HepG2 (cell line): Measurements from ENCODE around the gene DCAF7. TPM values are rescaled to one million over a fixed set of nuclear protein-coding genes. Genes with fewer than 3 reads are reported as not detected.
A peak's percentile ranks its signal among the peaks of the same experiment; 100 is the strongest.

Experiments
- FIP1L1 ChIP-seq: fragments of 200-400 bp; formaldehyde crosslinking; IDR thresholded peaks from 2 replicates; pipeline ENCODE4 v1.6.1; 2018; ENCODE audit warnings: low read depth, mild to moderate bottlenecking, low read length, moderate library complexity, borderline replicate concordance; ENCODE audit not compliant: insufficient read depth
- HNRNPK ChIP-seq: fragments of 200-400 bp; formaldehyde crosslinking; IDR thresholded peaks from 2 replicates; pipeline ENCODE4 v1.6.1; 2018; ENCODE audit warnings: low read length, low read depth, moderate library complexity, mild to moderate bottlenecking; ENCODE audit not compliant: poor library complexity, severe bottlenecking
- HOXA7 ChIP-seq: sonication (generic); formaldehyde crosslinking; IDR thresholded peaks from 2 replicates; pipeline ENCODE4 v1.8.1; 2022; ENCODE audit warnings: mild to moderate bottlenecking, missing genetic modification reagents, moderate library complexity
- MBD4 ChIP-seq: IDR thresholded peaks from 2 replicates; pipeline ENCODE4 v1.6.1; 2012; ENCODE audit warnings: low read length, inconsistent platforms, borderline replicate concordance
- NFIB ChIP-seq: sonication (generic); formaldehyde crosslinking; IDR thresholded peaks from 2 replicates; pipeline ENCODE4 v1.9.0; 2021; ENCODE audit warnings: missing genetic modification reagents, mild to moderate bottlenecking, borderline replicate concordance
- NR1H2 ChIP-seq: sonication (generic); formaldehyde crosslinking; IDR thresholded peaks from 2 replicates; pipeline ENCODE4 v1.8.1; 2022; ENCODE audit warnings: low read depth, missing genetic modification reagents, borderline replicate concordance
- SATB2 ChIP-seq: sonication (generic); formaldehyde crosslinking; IDR thresholded peaks from 2 replicates; pipeline ENCODE4 v1.5.0; 2020; ENCODE audit warnings: missing genetic modification reagents
- SIX4 ChIP-seq: sonication (generic); formaldehyde crosslinking; IDR thresholded peaks from 2 replicates; pipeline ENCODE4 v1.4.0; 2020; ENCODE audit warnings: missing genetic modification reagents
- SMAD1 ChIP-seq: sonication (generic); formaldehyde crosslinking; IDR thresholded peaks from 2 replicates; pipeline ENCODE4 v1.4.0; 2020; ENCODE audit warnings: missing genetic modification reagents, low read depth, mild to moderate bottlenecking, borderline replicate concordance
- SUZ12 ChIP-seq: fragments of 150-350 bp; IDR thresholded peaks from 2 replicates; pipeline ENCODE4 v1.6.1; 2014; ENCODE audit warnings: low read depth, low read length
- ZBTB7A ChIP-seq: sonication (generic); formaldehyde crosslinking; IDR thresholded peaks from 2 replicates; pipeline ENCODE4 v1.8.0; 2022; ENCODE audit warnings: mild to moderate bottlenecking, missing genetic modification reagents
- ZHX2 ChIP-seq, 2 experiments: sonication (generic) in 1 of 2; formaldehyde crosslinking in 1 of 2; IDR thresholded peaks; 2 replicates each; pipeline versions ENCODE4 v1.6.1 to v1.9.0; 2014 to 2022; ENCODE audit warnings: antibody characterized with exemption in 1 of 2, borderline replicate concordance in 1 of 2, inconsistent platforms in 1 of 2, low read depth in 1 of 2, missing genetic modification reagents in 1 of 2
- ZNF350 ChIP-seq: sonication (generic); formaldehyde crosslinking; IDR thresholded peaks from 2 replicates; pipeline ENCODE4 v1.4.0; 2020; ENCODE audit warnings: mild to moderate bottlenecking, low read depth, missing genetic modification reagents, borderline replicate concordance
- ZNF674 ChIP-seq: sonication (generic); formaldehyde crosslinking; IDR thresholded peaks from 2 replicates; pipeline ENCODE4 v1.5.0; 2020; ENCODE audit warnings: low read depth, mild to moderate bottlenecking, missing genetic modification reagents
- ZNF710 ChIP-seq: sonication (generic); formaldehyde crosslinking; IDR thresholded peaks from 2 replicates; pipeline ENCODE4 v1.5.0; 2020; ENCODE audit warnings: mild to moderate bottlenecking, missing genetic modification reagents, borderline replicate concordance
- ZNF775 ChIP-seq: sonication (generic); formaldehyde crosslinking; IDR thresholded peaks from 2 replicates; pipeline ENCODE4 v1.4.0; 2020; ENCODE audit warnings: missing genetic modification reagents, mild to moderate bottlenecking, moderate library complexity, borderline replicate concordance
- ZNF776 ChIP-seq: sonication (generic); formaldehyde crosslinking; IDR thresholded peaks from 2 replicates; pipeline ENCODE4 v1.4.0; 2020; ENCODE audit warnings: mild to moderate bottlenecking, missing genetic modification reagents
- ZNF780A ChIP-seq: sonication (generic); formaldehyde crosslinking; IDR thresholded peaks from 2 replicates; pipeline ENCODE4 v1.8.0; 2022; ENCODE audit warnings: mild to moderate bottlenecking, missing genetic modification reagents, moderate library complexity
- polyA plus RNA-seq, 8 experiments: library from polyadenylated mRNA; depleted of rRNA in 3 of 8; stranded (reverse) in 7 of 8; unstranded in 1 of 8; fragments of >200 nt; fragmentation: Illumina TruSeq in 4 of 8; extraction: Trizol in 4 of 8; gene quantifications; 2 replicates each; pipeline versions ENCODE4 v1.2.1 to v1.2.3, GENCODE V29; 2011 to 2016; ENCODE audit warnings: low read depth in 4 of 8, missing spikeins in 1 of 8, mixed read lengths in 1 of 8; ENCODE audit not compliant: insufficient read depth in 1 of 8
- total RNA-seq, 5 experiments: library from RNA; depleted of rRNA; stranded (reverse); fragments of >200 nt; fragmentation: Illumina TruSeq; extraction: Trizol; gene quantifications; 2 replicates each; pipeline ENCODE4 v1.2.3, GENCODE V29; 2016; ENCODE audit warnings: low read depth in 1 of 5
- TF ChIP-seq, protein P1 (sequence below): sonication (generic); formaldehyde crosslinking; IDR thresholded peaks from 2 replicates; pipeline ENCODE4 v1.5.0; 2020; ENCODE audit warnings: mild to moderate bottlenecking, missing genetic modification reagents

The DCAF7 gene
- total and polyA plus RNA-seq, 2 of the 13 experiments (the other 11 are each of a cell fraction or from before 2014, with no cell fraction given) = 55.2 to 73.4 TPM

DNA sequence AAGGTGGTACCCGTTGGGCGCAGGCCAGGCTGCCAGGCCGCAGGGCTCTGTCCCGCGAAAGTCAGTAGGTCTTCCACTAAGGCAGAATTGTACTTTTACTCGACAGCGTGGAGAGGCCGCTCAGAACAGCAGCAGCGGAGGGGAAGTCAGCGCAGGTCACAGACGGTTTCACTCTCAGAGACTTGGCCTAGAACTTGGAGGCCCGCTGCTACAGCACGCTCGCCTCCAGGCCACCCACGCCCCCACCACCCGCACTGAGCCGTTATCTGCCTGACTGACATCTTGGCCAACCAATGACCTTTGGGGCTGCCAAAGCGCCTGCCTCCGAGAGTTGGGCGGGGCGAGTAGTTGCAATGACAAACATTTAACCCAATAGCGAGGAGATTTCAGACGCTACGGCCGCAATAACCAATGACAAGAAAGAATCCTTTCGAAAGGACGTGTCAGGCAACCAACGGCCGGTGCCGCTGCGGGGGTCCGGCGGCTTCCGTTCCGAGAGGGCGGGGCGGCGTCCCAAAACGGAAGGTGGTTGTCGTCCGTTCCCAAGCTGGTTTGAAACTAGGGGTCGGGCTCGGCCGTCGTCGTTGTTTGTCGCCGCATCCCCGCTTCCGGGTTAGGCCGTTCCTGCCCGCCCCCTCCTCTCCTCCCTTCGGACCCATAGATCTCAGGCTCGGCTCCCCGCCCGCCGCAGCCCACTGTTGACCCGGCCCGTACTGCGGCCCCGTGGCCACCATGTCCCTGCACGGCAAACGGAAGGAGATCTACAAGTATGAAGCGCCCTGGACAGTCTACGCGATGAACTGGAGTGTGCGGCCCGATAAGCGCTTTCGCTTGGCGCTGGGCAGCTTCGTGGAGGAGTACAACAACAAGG lies at the start of gene DCAF7 (continued):
- TF ChIP-seq ZHX2 (IDR thresholded peaks at IDR 0.05; ENCODE audit: low read depth) (no peak; the same call in 1 of the 2 replicates), ZHX2 (CRISPR knock-in tag; IDR thresholded peaks at IDR 0.05; ENCODE audit: borderline replicate concordance) (peak; percentile 54; the same call in 1 of the 2 replicates), SMAD1 (CRISPR knock-in tag) (no peak), ZNF674 (CRISPR knock-in tag) (no peak), ZNF780A (CRISPR knock-in tag) (no peak), MBD4 (no peak), SUZ12 (no peak), SIX4 (CRISPR knock-in tag) (0 out of 2 replicates have a peak, but pooled peaks have one; percentile 33), NFIB (CRISPR knock-in tag) (no peak), ZNF775 (CRISPR knock-in tag) (no peak), SATB2 (CRISPR knock-in tag) (0 out of 2 replicates have a peak, but pooled peaks have one; percentile 70), ZNF350 (CRISPR knock-in tag) (peak; percentile 83), ZBTB7A (peak; percentile 83), HOXA7 (no peak), ZNF710 (CRISPR knock-in tag) (0 out of 2 replicates have a peak, but pooled peaks have one; percentile 6), NR1H2 (CRISPR knock-in tag) (no peak), HNRNPK (peak; percentile 45), ZNF776 (no peak), FIP1L1 (no peak)
- TF ChIP-seq, protein P1, sequence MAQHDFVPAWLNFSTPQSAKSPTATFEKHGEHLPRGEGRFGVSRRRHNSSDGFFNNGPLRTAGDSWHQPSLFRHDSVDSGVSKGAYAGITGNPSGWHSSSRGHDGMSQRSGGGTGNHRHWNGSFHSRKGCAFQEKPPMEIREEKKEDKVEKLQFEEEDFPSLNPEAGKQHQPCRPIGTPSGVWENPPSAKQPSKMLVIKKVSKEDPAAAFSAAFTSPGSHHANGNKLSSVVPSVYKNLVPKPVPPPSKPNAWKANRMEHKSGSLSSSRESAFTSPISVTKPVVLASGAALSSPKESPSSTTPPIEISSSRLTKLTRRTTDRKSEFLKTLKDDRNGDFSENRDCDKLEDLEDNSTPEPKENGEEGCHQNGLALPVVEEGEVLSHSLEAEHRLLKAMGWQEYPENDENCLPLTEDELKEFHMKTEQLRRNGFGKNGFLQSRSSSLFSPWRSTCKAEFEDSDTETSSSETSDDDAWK = no peak
